ENCODE measurements around the gene RASA3.
"Not testable (repeated sequence)": the region's sequence is repeated elsewhere in the genome, so short reads cannot be mapped to it uniquely, and the experiment has no call there.

The RASA3 gene

GRCh38 chr13:114114006-114114640 lies 18.3 kb downstream of the RASA3 start:
- TF ChIP-seq CTCF (conservative IDR thresholded peaks at IDR 0.05; ENCODE audit: low read depth, low read length): no peak
- H3K4me3 ChIP-seq (ENCODE audit: low read length): no peak overlapping the region
- no peak for DNase-seq (ENCODE audit: low read depth)

GRCh38 chr13:114113395-114113794 lies 19.0 kb downstream of the RASA3 start:
- H3K4me3 ChIP-seq (ENCODE audit: low read length); DNase-seq (ENCODE audit: low read depth): not testable (repeated sequence)

GRCh38 chr13:114112826-114113322 lies 19.5 kb downstream of the RASA3 start:
- no peak overlapping the region for H3K4me3 ChIP-seq (ENCODE audit: low read length)
- no peak for DNase-seq (ENCODE audit: low read depth)
- TF ChIP-seq CTCF (conservative IDR thresholded peaks at IDR 0.05; ENCODE audit: low read depth, low read length): no peak

- no peak overlapping the region for H3K4me3 ChIP-seq (ENCODE audit: low read length)
- no peak for TF ChIP-seq CTCF (conservative IDR thresholded peaks at IDR 0.05; ENCODE audit: low read depth, low read length)
- no peak for DNase-seq (ENCODE audit: low read depth)
Measured at GRCh38 chr13:114112231-114112825, 20.1 kb downstream of the RASA3 start.

GRCh38 chr13:114111577-114111976 lies 20.8 kb downstream of the RASA3 start:
- no peak overlapping the region for H3K4me3 ChIP-seq (ENCODE audit: low read length)
- no peak for TF ChIP-seq CTCF (conservative IDR thresholded peaks at IDR 0.05; ENCODE audit: low read depth, low read length)
- DNase-seq (ENCODE audit: low read depth): no peak

GRCh38 chr13:114110830-114111189 lies 21.6 kb downstream of the RASA3 start:
- not testable (repeated sequence) for DNase-seq (ENCODE audit: low read depth); H3K4me3 ChIP-seq (ENCODE audit: low read length)

GRCh38 chr13:114110091-114110829 lies 22.2 kb downstream of the RASA3 start:
- TF ChIP-seq CTCF (conservative IDR thresholded peaks at IDR 0.05; ENCODE audit: low read depth, low read length): peak; percentile 12
- no peak for DNase-seq (ENCODE audit: low read depth)
- H3K4me3 ChIP-seq (ENCODE audit: low read length): no peak overlapping the region

- no peak for DNase-seq (ENCODE audit: low read depth)
- no peak for TF ChIP-seq CTCF (conservative IDR thresholded peaks at IDR 0.05; ENCODE audit: low read depth, low read length)
- H3K4me3 ChIP-seq (ENCODE audit: low read length): no peak overlapping the region
Measured at GRCh38 chr13:114109641-114110041, 22.8 kb downstream of the RASA3 start.

Data from retinal pigment epithelial cell (primary cell).